ENCODE measurements around the gene MICAL3.

DNA sequence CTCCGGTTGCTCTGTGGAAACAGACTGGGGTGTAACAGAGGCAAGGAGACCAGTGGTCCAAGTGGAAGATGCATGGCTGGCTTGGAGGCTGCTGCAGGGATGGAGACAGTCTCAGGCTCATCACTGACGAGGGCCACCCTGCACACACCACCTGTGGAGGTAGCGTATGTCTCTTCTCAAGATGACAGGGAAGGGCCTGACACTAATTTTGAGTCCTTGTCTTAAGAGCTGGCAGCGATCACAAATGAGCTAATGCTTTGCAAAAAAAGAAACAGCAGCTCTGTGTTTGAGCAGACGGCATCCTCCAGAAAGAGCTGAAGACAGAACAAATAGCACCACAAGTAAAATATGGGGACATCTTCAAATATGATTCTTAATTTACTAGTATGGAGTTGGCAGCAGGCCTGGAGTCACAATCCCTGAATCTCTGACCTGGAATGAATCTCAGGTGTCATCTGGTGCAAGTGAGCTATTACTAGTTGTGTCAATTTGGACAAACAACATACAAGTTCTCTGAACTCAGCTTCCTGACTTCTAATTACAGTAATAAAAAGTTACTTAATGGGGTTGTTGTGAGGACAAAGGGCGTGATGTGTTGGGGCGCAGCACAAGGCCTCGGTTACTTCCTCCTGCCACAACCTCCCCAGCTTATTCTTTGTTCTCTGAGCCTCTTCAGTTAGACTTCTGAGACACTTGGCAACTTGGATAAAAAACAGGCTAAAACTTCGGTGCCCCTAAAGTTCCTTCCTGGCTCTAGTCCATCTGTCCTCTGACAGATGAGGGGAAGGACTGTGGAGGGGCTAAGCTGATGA is 154.9 kb downstream of the MICAL3 start:
- TF ChIP-seq CTCF (IDR thresholded peaks at IDR 0.05 in 4 of 5, conservative IDR thresholded peaks at IDR 0.05 in 1 of 5) = no peak
- TF ChIP-seq POLR2A (IDR thresholded peaks at IDR 0.05) = no peak
